K562 (cell line): Measurements from ENCODE around the gene NOM1. TPM values are rescaled to one million over a fixed set of nuclear protein-coding genes. Genes with fewer than 3 reads are reported as not detected.
A peak's percentile ranks its signal among the peaks of the same experiment; 100 is the strongest.

ENCODE experiments used
- ATAC-seq: fragments of 200-7000 bp; cut with Tn5 transposase; 3 replicates; pipeline ENCODE4 v1.9.1; 2020; ENCODE audit warnings: moderate library complexity
- BruUV-seq: library from RNA; stranded (reverse); fragments of 400-500 nt; replicated peaks from 2 replicates; lab custom pipeline; 2021; lab: Mats Ljungman, UMichigan
- CTCF ChIA-PET: fragments of 300-600 bp; formaldehyde crosslinking; extraction: SDS; loops from one replicate; lab custom pipeline; 2021; ENCODE audit warnings: low intra/inter-chr PET ratio; lab: Yijun Ruan, JAX
- POLR2A ChIA-PET: fragments of 300-600, 350-650 bp; sonication (Branson Sonifier 250); formaldehyde crosslinking; extraction: SDS; loops from one replicate; lab custom pipeline; 2021; ENCODE audit warnings: antibody characterized with exemption, inconsistent platforms; lab: Yijun Ruan, JAX
- DNase-seq, 4 experiments: peaks; one replicate each; pipeline versions ENCODE4 v3.0.0 to v3.0.0-alpha.2; 2011 to 2018; ENCODE audit warnings: low spot score in 3 of 4, mixed read lengths in 3 of 4; ENCODE audit errors: extremely low read depth in 1 of 4
- FAIRE-seq: peaks from 2 replicates; lab custom pipeline; 2011; peaks lifted over from hg19 to GRCh38; lab: Jason Lieb, UNC
- H2AFZ ChIP-seq: 2 replicates; pipeline ENCODE4 v1.6.0; 2011; ENCODE audit warnings: low read depth, low read length, control low read depth, inconsistent platforms
- H3K27ac ChIP-seq: fragments of 200-600 bp; 3 replicates; pipeline ENCODE4 v1.8.0; 2011; ENCODE audit warnings: low read depth, mild to moderate bottlenecking, control low read depth, inconsistent platforms, low read length, moderate library complexity, mixed read lengths; ENCODE audit errors: extremely low read depth
- H3K27me3 ChIP-seq, 2 experiments: fragments of 300-600 bp in 1 of 2; 2 replicates in 1 of 2; 3 replicates in 1 of 2; pipeline versions ENCODE4 v1.6.0 to v1.8.0; 2011; ENCODE audit warnings: inconsistent platforms in 2 of 2, low read length in 2 of 2, mild to moderate bottlenecking in 1 of 2, mixed read lengths in 1 of 2, moderate library complexity in 1 of 2; ENCODE audit not compliant: control insufficient read depth in 2 of 2, insufficient read depth in 2 of 2
- H3K36me3 ChIP-seq: fragments of 300-600 bp; 3 replicates; pipeline ENCODE4 v1.8.0; 2011; ENCODE audit warnings: mild to moderate bottlenecking, low read length, inconsistent platforms; ENCODE audit not compliant: control insufficient read depth, insufficient read depth
- H3K4me1 ChIP-seq, 2 experiments: fragments of 200-600 bp in 1 of 2; replicated peaks in 1 of 2; 2 replicates in 1 of 2; 3 replicates in 1 of 2; pipeline versions ENCODE4 v1.5.1 to v1.8.0; 2011; ENCODE audit warnings: inconsistent platforms in 2 of 2, low read length in 2 of 2, mild to moderate bottlenecking in 1 of 2, mixed read lengths in 1 of 2, moderate library complexity in 1 of 2; ENCODE audit not compliant: control insufficient read depth in 2 of 2, insufficient read depth in 2 of 2
- H3K4me2 ChIP-seq: 2 replicates; pipeline ENCODE4 v1.6.1; 2011; ENCODE audit warnings: low read length, control low read depth, inconsistent platforms, mixed read lengths; ENCODE audit not compliant: insufficient read depth
- H3K4me3 ChIP-seq: fragments of 200-600 bp; sonication (generic), shearing (Covaris generic); 2 replicates; pipeline ENCODE4 v1.5.1; 2016; ENCODE audit warnings: control low read depth, inconsistent platforms
- H3K79me2 ChIP-seq: fragments of 200-600 bp; 3 replicates; pipeline ENCODE4 v1.8.0; 2011; ENCODE audit warnings: low read length, inconsistent platforms; ENCODE audit not compliant: control insufficient read depth, insufficient read depth
- H3K9ac ChIP-seq, 2 experiments: 2 replicates each; pipeline versions ENCODE4 v1.6.0 to v1.6.1; 2011; ENCODE audit warnings: low read depth in 2 of 2, low read length in 2 of 2, control low read depth in 1 of 2, inconsistent platforms in 1 of 2, mild to moderate bottlenecking in 1 of 2, mixed read lengths in 1 of 2; ENCODE audit not compliant: insufficient read depth in 1 of 2
- H3K9me1 ChIP-seq: one replicate; pipeline ENCODE4 v1.6.0; 2011; ENCODE audit warnings: inconsistent platforms, mild to moderate bottlenecking, low read length, moderate library complexity; ENCODE audit not compliant: control insufficient read depth, insufficient read depth
- H3K9me3 ChIP-seq: replicated peaks from 2 replicates; pipeline ENCODE4 v1.5.1; 2011; ENCODE audit warnings: low read depth, low read length, inconsistent platforms; ENCODE audit not compliant: control insufficient read depth, insufficient read depth
- H4K20me1 ChIP-seq: replicated peaks from 2 replicates; pipeline ENCODE4 v1.6.1; 2011; ENCODE audit warnings: low read length, inconsistent platforms, mixed read lengths; ENCODE audit not compliant: control insufficient read depth, insufficient read depth
- MEIS2 ChIP-seq: fragments of 450-650 bp; IDR thresholded peaks from 2 replicates; pipeline ENCODE4 v1.6.1; 2014; ENCODE audit warnings: mild to moderate bottlenecking; ENCODE audit not compliant: partially characterized antibody
- WGBS: fragments of 100-300 bp; shearing (Covaris generic); methylation state at CpG from one replicate; pipeline ENCODE4 v1.1.6; 2016; ENCODE audit warnings: low coverage, mixed read lengths; ENCODE audit not compliant: insufficient coverage; ENCODE audit errors: missing lambda C conversion rate; 5-methylcytosine and 5-hydroxymethylcytosine counted together
- in situ Hi-C: fragments of 300-500 bp; cut with MboI; formaldehyde crosslinking; loops from 4 replicates; pipeline ENCODE4 v1.15.0; 2018; ENCODE audit warnings: inconsistent platforms, mixed read lengths
- intact Hi-C: fragments of 100-400 bp; cut with micrococcal nuclease; formaldehyde crosslinking; loops from 2 replicates; pipeline ENCODE4 v1.14.2; 2022
- polyA plus RNA-seq, 8 experiments: library from polyadenylated mRNA; depleted of rRNA in 4 of 8; stranded (reverse) in 5 of 8; unstranded in 3 of 8; fragments of >200 nt; fragmentation: Nextera tagmentation in 2 of 8; fragmentation: Illumina TruSeq in 1 of 8; extraction: Ambion mirVana in 2 of 8; extraction: Trizol in 1 of 8; gene quantifications; 2 replicates each; pipeline versions ENCODE4 v1.2.1 to v1.2.3, GENCODE V29; 2011 to 2014; ENCODE audit warnings: inconsistent platforms in 1 of 8, missing spikeins in 1 of 8
- total RNA-seq, 7 experiments: library from RNA; depleted of rRNA in 6 of 7; stranded (reverse); fragments of >200 nt in 6 of 7; fragmentation: Illumina TruSeq in 2 of 7; extraction: Trizol in 2 of 7; gene quantifications; 2 replicates each; pipeline versions ENCODE4 v1.2.1 to v1.2.3, GENCODE V29; 2011 to 2021; ENCODE audit warnings: low replicate concordance in 1 of 7
- TF ChIP-seq, protein P1 (sequence below): fragments of 450-650 bp; IDR thresholded peaks from 2 replicates; pipeline ENCODE4 v1.6.1; 2016
- TF ChIP-seq, protein P2 (sequence below), 2 experiments: fragments of 450-650 bp in 1 of 2; sonication (generic) in 1 of 2; formaldehyde crosslinking in 1 of 2; IDR thresholded peaks in 1 of 2; conservative IDR thresholded peaks in 1 of 2; 2 replicates each; pipeline versions ENCODE4 v1.6.1 to v1.8.1; 2016 to 2023; ENCODE audit warnings: mild to moderate bottlenecking in 2 of 2, moderate library complexity in 2 of 2, inconsistent platforms in 1 of 2, missing genetic modification reagents in 1 of 2
- TF ChIP-seq, protein P3 (sequence below), 2 experiments: IDR thresholded peaks in 1 of 2; conservative IDR thresholded peaks in 1 of 2; 2 replicates each; pipeline ENCODE4 v1.6.1; 2016; ENCODE audit warnings: low read depth in 2 of 2, mild to moderate bottlenecking in 1 of 2, missing compliant biosample characterization in 1 of 2, missing genetic modification characterization in 1 of 2, moderate library complexity in 1 of 2

Gene NOM1
- total and polyA plus RNA-seq, 9 of the 15 experiments (the other 6 are each of a cell fraction or from before 2014, with no cell fraction given): 6.8 to 47.3 (median 37.4) TPM

DNA sequence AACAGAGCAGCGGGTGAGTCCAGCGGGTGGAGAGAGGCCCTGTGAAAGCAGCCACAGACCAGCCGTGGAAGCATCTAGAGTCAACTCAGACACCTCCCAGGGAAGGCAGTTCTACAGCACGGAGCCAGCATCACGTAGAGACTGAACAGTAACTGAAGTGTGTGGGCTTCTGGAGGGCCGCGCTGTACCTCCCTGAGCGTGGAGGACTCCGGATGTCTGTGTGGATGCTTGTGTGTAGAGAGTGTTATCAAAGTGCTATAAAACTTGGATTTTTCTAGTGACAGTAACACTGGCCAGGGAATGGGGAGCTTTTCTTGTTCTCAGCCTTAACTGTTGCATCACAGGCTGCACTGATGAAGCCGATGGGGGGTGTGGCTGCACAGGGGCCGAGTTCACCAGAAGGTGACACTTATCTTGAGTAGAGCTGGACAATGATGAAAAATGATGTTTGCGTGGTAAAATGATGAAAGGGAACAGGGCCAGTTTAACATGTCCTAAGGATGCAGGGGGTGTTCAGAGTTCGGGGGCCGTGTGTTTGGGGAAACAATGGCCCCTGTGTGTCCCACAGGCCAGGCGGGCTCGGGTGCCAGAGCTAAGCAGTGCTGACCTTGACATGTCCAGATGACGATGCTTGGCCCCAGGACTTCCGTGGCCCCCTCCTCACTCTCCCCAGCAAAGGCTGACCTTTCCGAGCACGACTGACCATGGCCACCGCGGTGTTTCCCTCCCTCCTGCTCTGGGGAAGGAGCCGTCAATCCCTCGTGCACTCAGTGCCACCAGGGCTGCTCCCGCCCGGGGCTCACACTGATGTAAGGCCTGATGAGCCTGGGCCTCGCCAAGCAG is 39.1 kb downstream of the NOM1 start:
- H3K9ac ChIP-seq: peak overlapping the region in 1 of 2 experiments; percentile 6; a peak in 1 of 4 replicates
- no peak overlapping the region for H3K27ac ChIP-seq
- ChIA-PET CTCF (no interaction called here), POLR2A (interaction anchor here (1.0 to 1.5 kb wide), 4 partner anchors 9 to 14 kb away, joined by 3 to 8 read pairs (median 4); no protein-coding TSS in a partner anchor)
- no peaks in the 10 kb centered on the region for H3K9me1 ChIP-seq
- FAIRE-seq: no peak
- H3K4me1 ChIP-seq: peaks cover 4 to 29% of the 10 kb centered on the region in 2 experiments; a peak in 2 of 5 replicates
- no peak overlapping the region for H3K4me2 ChIP-seq
- in situ Hi-C loops (no loop called here), intact Hi-C loops (no loop called here)
- no peaks in the 10 kb centered on the region for H3K79me2 ChIP-seq
- H4K20me1 ChIP-seq: no peaks in the 10 kb centered on the region; the same call in 1 of the 2 replicates
- H3K9me3 ChIP-seq: no peaks in the 10 kb centered on the region
- no peak for DNase-seq
- H3K27me3 ChIP-seq: peaks cover 53 to 76% of the 10 kb centered on the region in 2 experiments
- H2AFZ ChIP-seq: no peak overlapping the region
- no TSS peak for BruUV-seq
- WGBS: 29% methylated on average over 27 of the region's 27 CpGs
- H3K36me3 ChIP-seq: no peaks in the 10 kb centered on the region
- ATAC-seq: peak; percentile 57
- no peak overlapping the region for H3K4me3 ChIP-seq
- TF ChIP-seq, protein P1, sequence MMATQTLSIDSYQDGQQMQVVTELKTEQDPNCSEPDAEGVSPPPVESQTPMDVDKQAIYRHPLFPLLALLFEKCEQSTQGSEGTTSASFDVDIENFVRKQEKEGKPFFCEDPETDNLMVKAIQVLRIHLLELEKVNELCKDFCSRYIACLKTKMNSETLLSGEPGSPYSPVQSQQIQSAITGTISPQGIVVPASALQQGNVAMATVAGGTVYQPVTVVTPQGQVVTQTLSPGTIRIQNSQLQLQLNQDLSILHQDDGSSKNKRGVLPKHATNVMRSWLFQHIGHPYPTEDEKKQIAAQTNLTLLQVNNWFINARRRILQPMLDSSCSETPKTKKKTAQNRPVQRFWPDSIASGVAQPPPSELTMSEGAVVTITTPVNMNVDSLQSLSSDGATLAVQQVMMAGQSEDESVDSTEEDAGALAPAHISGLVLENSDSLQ: peak; percentile 15; the same call in 1 of the 2 replicates
- TF ChIP-seq, protein P2, sequence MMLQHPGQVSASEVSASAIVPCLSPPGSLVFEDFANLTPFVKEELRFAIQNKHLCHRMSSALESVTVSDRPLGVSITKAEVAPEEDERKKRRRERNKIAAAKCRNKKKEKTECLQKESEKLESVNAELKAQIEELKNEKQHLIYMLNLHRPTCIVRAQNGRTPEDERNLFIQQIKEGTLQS (IDR thresholded peaks at IDR 0.05): peak; percentile 68
- TF ChIP-seq, protein P2 (CRISPR knock-in tag; conservative IDR thresholded peaks at IDR 0.05): no peak
- TF ChIP-seq, protein P3, sequence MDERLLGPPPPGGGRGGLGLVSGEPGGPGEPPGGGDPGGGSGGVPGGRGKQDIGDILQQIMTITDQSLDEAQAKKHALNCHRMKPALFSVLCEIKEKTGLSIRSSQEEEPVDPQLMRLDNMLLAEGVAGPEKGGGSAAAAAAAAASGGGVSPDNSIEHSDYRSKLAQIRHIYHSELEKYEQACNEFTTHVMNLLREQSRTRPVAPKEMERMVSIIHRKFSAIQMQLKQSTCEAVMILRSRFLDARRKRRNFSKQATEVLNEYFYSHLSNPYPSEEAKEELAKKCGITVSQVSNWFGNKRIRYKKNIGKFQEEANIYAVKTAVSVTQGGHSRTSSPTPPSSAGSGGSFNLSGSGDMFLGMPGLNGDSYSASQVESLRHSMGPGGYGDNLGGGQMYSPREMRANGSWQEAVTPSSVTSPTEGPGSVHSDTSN (CRISPR knock-in tag; IDR thresholded peaks at IDR 0.05; ENCODE audit: low read depth): no peak
- TF ChIP-seq, protein P3 (tag; conservative IDR thresholded peaks at IDR 0.05; ENCODE audit: low read depth): peak; percentile 59
- peak; percentile 76 for TF ChIP-seq MEIS2
